Fibroblast of peridontal ligament (primary cell): Measurements from ENCODE around the gene SMC5.
"Not testable (repeated sequence)": the region's sequence is repeated elsewhere in the genome, so short reads cannot be mapped to it uniquely, and the experiment has no call there.

Experiments used
- DNase-seq: peaks from one replicate; pipeline ENCODE4 v3.0.0-alpha.2; 2010; ENCODE audit errors: extremely low read depth

The SMC5 gene

DNA sequence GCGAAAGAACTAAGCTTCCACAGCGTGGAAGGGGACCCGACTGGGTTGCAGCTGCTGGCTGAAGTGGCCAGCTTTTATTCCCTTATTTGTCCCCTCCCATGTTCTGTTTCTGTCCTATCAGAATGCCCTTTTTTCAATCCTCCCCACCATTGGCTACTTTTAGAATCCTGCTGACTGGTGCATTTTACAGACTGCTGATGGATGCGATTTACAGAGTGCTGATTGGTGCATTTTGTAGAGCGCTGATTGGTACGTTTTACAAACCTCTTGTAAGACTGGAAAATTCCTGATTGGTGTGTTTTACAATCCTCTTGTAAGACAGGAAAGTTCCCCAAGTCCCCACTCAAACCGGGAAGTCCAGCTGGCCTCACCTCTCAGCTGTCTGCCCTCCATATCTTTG, 105.0 kb downstream of the SMC5 start:
- DNase-seq = no peak

DNA sequence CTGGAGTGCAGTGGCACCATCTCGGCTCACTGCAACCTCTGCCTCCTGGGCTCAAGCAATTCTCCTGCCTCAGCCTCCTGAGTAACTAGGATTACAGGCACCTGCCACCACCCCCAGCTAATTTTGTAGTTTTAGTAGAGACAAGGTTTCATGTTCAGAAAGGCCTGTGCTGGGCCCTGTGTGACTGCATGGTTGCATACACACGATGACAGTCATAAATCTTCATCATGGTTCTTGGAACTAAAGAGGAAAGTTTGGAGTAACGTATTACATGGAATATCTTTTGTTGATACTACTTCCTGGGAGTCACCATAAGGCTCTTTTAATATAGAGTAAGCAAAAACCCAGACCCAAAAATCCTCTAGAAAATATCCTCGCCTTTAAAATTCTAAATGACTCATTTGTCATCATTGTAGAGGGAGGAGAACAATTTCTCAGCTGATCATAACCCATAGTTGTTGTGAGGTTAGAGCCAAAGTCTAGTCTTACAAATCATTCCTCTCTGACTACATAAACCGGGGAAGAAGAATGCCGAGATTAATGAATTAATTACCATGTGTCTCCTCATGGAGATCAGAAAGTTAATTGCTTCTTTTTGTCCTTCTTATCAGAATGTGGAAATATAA, 108.6 kb downstream of the SMC5 start:
- no peak for DNase-seq

DNA sequence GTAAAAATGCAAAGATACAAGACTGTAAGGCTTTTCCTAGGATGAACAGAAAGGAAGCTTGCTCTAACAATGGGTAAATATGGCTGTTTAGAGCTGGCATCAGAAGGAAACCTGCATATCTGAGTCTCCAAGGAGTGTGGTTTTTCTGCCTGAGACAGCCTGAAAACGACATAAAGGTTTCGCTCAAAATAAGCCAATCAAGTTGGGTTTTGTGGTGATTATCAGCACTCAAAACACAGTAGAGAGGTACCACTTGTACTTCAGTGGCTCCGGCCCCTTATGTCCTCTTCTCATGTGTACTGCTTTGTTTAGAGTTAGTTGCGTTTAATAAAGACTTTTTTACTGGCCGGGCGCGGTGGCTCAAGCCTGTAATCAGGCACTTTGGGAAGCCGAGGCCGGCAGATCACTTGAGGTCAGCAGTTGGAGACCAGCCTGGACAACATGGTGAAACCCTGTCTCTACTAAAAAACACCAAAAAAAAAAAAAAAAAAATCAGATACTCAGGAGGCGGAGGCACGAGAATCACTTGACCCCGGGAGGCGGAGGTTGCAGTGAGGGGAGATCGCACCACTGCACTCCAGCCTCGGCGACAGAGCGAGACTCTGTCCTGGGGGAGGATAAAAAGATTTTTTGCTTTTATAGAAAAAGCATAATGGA, 116.3 kb downstream of the SMC5 start:
- no peak for DNase-seq

DNA sequence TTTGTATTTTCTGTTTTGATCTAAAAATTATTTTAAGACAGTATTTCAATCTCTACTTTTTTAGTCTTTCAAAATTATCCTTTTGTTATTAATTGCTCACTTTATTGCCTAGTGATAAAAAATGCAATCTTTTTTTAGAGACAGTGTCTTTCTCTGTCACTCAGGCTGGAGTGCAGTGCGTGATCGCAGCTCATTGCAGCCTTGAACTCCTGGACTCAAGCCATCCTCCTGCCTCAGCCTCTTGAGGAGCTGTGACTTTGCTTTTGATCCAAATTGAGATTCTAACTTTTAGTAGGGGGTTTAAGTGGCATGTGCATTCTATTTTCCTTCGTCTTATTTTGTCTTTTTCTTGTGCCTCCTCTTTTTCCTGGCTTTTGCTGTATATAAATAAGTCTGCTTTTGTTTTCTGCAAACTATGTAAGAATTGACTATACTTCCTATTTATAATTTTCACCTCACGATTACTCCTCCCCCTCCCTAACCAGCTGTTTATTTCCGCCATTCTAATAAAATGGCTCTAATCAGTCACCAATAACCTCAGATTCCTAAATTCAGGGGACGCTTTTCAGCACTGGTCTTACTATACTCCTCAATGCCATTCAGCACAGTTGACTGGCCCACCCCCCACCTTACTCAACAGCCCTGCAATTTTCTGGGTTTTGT, 123.4 kb downstream of the SMC5 start:
- DNase-seq = no peak

DNA sequence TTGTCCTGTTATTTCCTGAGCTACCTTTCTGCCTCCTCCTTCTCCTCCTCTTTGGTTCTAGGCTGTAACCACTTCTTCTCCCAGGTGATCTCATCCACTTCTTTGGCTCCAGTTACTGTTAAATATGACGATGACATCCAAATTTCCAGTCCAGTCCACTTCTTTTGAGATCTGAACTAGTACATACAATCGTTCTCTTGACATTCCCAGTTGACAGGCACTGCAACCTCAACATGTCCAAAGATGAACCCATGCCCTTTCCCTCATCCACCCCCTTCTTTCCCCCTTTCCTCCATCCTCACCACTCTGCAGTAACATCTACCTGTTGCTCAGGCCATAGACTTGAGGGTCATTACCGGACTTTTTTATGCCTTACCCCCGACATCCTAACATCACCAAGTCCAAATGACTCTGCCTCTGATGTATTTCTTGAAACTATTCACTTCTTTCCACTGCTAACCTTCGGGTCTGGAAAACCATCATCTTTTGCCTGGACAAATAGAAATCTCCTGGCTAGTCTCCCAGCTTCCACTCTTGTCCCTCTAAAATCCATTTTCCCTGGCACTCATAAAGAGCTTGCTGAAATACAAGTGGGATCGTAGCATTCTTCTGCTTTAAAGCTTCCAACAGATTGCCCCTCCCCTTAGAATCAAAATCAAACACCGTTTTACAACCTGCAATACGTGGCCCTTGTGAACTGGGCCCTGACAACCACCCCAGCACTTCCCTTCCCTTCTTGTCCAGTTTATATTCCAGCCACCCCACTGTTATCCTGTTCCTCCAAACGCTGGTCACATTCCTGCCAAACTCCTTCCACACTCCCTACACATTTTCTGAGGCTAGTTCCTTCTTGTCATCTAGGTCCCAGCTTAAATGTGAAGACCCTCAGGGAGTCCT, 124.2 kb downstream of the SMC5 start:
- DNase-seq = no peak

DNA sequence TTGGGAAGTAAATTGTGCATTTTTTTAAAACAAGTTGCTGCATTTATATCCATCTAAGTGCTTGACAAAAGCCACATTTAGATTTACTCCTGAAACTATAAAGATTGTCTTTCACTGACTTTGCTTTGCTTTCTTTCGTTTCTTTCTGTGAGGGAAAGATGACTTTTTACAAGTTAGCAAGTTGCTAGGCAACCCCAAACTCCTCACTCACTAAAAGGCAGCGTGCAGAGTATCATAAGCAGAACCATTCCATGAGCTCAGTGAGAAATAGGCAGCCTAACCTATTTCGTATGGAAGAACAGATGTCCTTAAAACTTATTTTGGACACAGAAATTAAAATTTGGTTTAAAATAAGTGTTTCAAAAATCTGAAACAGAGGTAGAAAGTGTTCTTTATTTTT, 126.6 kb downstream of the SMC5 start:
- no peak for DNase-seq

DNA sequence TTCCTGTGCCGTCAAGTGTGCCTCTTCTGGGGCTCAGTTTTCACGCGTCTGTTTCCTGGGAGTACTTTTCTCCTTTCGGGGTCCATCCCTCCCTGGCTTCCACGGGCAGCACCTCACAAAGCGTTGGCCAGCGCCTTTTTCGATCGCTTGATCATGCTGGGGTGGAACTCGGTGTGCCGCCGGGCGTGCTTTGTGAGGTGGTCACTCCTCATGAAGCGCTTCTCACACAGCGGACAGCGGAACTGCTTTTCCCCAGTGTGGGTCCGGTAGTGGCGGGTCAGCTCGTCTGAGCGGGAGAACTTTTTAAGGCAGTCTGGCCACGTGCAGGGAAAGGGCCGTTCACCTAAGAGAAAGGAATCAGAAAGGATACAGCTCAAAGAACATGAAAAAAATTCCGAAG, 128.9 kb downstream of the SMC5 start:
- no peak for DNase-seq

DNA sequence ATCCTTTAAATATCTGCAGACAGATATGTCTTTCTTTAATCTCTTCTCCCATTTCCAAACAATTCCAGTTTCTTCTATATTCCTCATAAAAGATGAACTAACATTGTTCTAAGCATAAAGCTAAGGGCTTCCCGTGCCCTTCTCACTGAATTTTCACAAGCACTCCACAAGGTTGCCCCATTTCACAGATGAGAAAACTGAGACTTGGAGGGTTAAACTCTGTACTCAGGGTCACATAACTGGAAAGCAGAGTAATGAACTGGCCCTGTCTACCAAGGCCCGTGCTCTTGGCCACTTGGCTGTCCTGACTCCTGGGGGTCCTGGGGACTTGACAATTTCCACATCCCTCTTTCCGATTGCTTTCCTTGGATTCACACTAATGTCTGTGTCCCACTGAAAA, 130.4 kb downstream of the SMC5 start:
- DNase-seq = no peak

DNA sequence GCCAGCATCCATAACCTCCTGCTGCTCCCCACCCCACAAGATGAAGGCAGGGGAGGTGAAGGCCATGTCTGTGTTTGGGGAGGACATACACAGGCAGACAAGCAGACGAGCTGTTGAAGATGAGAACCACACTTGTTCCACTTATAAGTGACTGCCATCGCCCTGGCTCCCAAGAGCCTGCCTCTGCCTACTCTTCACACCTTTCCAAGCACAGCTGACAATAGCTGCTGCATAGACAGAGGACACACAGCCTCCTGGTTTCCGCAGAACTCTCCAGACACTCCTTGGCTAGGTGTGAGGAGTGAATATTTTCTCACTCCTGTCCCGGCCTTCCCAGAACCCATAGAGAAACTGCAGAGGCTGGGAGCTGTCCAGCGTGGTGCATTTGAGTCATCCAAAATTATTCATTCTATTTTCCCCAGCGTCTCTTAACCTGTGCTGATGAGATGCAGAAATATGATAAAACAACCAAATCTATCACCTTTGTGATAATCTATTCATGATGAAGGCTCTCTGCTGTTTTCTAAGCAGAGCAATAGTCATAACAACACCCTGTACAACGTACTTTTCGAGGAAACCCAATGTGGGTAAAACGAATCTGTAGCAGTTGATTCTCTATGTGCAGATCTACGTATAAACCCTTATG, 131.0 kb downstream of the SMC5 start:
- peak; percentile 47 for DNase-seq

DNA sequence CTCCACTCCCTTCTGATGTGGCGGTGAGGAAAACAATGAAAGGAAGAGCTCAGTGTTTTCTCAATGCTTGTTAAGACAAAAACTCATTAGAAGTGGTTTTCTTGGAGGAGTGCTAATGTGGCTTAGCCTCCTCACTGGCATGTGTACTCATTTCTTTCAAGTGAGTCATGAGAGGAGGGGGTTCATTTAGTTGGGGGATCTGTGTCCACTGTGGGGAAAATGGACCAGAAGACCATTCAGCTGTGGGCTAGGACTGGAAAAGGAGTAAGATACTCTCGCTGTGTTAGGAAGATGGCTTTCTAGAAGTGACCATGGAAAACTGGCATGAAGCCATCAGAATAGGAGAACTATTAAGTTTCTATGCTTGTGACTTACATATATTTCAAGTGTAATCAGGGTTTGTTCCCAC, 132.2 kb downstream of the SMC5 start:
- no peak for DNase-seq

DNA sequence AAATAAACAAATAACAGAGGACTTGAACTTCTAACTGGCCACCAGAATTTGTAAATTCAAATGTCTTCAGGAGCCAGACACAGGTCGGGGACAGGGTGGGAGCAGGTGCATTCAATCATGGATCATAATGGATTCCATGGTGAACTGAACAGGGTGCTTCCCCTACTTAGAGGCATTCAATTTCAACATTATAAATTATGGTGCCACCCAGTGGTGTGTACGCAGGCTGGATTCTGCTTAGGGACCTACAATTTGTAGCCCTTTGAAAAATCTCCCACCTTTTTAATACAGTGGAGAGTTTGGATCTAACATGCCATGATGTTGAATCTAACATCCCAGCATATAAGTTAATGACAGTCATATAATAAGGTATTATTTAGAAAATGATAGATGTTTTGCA, 133.4 kb downstream of the SMC5 start:
- DNase-seq = no peak

DNA sequence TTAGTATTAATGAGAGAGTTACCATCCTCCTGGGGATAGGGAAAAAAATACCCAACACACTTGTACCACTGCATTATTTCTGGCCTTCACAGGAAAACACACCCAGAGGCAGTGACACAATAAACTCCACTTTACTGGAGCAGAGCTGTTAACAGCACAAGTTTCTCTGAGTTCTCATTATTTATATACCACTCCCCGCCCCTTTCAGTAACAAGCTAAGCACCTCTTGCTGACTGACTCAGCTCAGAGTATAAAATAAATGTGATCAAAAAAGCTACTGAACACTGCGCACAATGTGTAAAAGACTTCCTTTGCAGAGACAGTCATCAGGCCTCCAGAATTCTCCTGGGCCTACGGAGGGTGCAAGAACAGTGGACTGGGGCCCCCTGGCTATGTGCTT, 134.1 kb downstream of the SMC5 start:
- DNase-seq = no peak

DNA sequence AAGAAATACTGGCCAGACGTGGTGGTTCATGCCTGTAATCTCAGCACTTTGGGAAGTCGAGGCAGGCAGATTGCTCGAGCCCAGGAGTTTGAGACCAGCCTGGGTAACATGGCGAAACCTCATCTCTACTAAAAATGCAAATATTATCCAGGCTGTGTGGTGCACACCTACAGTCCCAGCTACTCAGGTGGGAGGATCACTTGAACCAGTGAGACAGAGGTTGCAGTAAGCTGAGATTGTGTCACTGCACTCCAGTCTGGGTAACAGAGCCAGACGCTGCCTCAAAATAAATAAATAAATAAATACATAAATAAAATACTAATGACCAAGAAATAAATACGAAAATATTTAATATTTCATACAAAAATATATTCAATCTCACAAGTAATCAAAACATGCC, 136.9 kb downstream of the SMC5 start:
- DNase-seq = no peak

DNA sequence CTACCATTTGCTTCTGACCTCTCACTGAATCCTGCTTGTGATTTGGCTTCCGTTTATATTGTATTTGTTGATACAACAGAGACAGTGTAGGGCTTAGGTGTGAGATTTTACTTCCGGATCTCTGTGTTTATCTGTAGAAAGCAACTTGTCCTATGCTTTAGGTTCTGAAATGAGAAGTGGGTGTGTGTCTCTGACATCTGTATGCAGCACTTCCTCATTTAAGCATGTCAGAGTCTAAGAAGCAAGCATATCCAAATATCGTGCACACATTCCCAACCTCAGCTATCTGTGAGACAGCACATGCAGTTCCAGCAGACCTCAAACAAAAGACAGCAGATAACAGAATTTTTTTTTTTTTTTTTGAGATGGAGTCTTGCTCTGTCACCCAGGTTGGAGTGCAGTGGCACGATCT, 139.4 kb downstream of the SMC5 start:
- no peak for DNase-seq

DNA sequence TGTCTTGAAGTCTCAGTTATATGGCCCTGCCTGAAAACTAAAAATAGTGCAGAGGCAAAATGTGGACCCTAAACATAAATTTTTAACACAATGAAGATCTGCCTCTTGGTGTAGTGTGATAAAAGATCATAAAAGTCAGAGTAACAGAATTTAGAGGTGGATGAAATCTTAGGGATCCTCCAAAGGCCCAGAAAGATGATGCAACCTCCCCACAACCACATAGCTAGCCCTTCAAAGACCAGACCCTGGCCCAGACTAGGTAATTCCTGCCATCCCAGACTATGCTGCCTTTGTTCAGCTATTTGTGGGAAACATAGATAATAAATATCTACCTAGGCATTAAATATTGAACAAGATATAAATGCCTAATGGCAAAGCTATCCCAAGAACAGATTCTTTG, 140.4 kb downstream of the SMC5 start:
- DNase-seq = no peak

DNA sequence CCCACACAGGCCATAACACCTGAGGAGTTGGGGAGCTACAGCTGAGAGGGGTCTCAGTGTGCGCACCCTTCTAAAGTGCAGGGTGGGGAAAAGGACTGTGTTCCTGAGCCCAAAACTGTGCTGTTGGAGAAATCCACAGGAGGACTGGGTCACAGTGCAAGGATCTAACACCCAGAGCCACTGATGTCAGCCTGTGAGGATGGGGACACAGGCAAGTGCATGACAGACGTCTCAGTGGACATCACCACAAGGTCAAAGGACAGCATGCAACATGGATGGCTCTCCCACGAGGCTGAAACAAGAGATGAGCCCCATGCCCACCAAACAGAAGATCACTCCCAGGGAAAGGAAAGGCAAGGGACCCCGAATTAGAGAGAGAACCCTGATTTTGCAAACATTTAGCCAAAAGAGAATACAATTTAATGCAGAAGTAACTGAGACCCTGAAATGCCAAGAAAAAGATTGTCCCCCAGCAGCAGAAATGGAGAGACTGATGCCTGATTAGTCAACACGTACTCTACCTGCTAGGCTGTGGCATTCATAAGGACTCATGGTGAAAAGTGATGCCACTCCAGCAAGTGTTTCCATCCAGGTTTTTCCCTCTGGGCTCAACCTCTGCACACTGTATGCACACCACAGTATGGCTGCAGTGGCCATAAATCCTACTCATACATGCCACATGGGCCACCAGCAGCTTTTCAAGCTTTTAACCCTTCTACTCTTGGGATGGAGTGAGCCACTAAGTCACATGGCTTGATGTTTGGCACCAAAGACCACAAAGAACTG, 141.5 kb downstream of the SMC5 start:
- DNase-seq = no peak

DNA sequence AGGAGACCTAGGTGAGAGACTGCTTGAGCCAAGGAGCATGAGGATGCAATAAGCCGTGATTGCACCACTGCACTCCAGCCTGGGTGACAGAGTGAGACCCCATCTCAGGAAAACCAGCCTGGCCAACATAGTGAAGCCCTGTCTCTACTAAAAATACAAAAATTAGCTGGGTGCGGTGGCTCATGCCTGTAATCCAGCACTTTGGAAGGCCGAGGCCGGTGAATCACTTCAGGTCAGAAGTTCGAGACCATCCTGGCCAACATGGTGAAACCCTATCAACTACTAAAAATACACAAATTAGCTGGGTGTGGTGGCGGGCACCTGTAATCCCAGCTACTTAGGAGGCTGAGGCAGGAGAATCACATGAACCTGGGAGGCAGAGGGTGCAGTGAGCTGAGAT, 142.5 kb downstream of the SMC5 start:
- not testable (repeated sequence) for DNase-seq

DNA sequence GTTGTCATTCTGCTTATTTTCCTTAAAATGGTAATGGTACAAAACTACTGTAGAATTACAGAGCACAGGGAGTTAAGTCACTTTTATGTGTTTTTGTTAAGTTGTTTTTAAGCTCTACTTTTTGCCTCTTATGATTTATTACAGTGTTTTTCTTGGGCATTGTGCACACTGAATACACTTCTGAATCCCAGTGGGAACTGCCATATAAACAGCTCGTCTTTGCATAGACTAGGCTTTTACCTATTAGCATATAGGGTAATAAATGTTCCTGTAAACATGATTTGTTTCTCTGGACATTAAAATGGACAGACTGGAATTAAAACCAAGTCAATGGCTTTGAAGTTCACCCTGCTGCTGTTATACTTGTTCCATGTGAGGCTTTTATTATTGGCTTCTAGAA, 143.4 kb downstream of the SMC5 start:
- no peak for DNase-seq

DNA sequence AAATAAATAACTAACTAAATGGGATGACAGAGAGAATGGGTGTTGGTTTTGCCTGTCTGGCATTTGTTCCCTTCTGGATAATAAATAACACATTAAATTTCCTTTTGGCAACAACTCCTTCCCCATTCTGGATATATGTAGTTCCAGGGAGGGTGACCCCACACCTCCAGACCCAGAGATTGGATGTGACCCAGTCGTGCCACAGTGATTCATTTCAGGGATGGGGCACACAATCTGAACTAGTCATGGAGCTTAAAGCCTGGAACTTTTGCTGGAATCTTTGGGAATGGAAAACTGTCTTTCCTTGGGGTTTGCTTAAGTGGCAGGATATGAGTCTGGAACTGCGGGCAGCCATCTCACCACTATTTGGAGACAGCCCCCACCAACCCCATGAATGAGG, 144.4 kb downstream of the SMC5 start:
- no peak for DNase-seq

DNA sequence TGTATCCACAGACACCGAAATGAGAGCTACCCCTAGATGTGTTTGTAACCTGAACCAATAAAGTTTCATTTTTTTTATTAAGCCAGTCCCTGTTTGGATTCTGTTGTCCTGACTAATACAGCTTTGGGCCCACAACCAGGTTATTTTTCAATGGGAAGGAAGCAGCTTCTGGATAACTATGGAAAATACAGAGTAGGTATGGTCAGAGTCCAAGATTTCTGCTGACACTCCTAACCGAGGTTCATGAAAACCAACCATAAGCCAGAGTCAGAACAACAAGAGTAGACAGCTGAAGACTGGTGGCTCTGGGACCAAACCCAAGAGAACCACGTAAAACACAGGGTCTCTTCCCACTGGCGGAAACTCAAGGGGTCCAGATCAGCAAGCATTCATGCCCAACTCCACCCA, 144.8 kb downstream of the SMC5 start:
- peak; percentile 35 for DNase-seq

DNA sequence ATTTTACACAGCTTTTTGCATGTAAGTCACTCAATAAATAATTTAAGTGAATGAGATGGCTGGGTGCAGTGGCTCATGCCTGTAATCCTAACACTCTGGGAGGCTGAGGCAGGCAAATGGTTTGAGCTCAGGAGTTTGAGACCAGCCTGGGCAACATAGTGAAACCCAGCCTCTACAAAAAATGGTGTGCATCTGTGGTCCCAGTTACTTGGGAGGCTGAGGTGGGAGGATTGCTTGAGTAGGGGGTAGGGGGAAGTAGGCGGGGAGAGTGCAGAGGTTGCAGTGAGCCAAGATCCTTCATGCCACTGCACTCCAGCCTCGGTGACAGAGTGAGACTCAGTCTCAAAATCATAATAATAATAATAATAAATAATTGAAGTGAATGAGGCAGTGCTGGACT, 145.5 kb downstream of the SMC5 start:
- no peak for DNase-seq
